CD4-positive, alpha-beta T cell treated with Interleukin-1 beta for 1 hour (primary cell): ENCODE measurements around the gene TLK2.

ENCODE experiments used
- DNase-seq, 2 donors: peaks; one replicate each; pipeline ENCODE4 v3.0.0-alpha.2; 2020 to 2022

TLK2 gene

DNA sequence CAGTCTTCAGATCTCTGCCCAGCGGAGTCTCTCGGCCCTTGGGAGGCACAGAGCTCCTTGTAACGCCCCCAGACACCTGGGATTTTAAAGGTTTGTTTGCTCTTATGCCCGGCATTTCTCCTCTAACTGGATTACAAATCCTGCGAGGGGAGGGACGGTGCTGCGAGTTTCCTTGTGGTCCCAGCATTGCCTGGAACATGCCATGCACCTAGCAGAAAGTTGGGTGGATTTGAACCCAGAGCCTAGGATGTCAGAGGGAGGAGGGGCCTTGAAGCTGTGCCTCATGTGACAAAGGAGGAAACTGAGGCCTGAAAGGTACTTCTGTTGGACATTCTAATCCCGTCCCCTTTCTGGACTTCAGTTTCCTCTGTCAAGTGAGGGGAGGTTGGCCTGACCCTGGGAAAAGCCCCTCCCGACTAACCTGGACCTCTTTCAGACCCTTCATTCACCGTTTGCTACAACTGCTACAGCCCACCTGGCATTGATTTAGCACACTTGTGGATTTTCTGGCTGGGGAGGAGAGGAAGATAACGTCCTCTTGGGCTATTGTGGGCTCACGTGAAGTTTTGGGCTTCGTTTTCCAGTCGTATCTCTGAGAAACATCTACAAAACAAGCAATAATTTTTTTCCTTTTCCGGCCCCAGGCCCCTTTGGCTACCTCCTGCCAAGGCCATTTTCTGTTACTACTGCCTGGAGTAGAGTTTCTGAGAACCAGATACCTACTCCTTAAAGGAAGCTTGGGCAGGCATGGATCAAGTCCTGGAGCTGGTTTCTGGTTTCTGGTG is 179.7 kb downstream of the TLK2 start:
- DNase-seq, result no peak

DNA sequence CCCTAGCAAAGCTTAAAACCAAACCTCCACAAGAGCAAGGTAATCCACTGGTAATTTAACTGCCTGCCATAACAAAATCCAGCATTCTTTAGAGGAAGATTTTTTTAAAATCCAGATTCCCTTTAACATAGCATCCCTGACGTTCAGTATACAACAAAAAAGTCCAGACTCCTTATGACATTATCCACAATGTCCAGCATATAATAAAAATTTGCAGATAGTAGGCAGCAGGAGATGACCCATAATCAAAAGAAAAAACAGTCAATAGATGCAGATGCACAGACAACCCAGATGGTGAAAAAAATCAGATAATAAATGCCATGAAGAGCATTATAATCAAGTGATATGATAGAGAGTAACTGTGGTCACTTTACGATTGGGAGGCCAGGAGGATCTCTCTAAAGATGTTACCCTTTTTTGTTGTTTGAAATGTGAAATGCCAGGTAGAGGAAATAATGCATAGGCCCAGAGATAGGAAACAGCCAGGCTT is 182.0 kb downstream of the TLK2 start:
- no peak for DNase-seq

DNA sequence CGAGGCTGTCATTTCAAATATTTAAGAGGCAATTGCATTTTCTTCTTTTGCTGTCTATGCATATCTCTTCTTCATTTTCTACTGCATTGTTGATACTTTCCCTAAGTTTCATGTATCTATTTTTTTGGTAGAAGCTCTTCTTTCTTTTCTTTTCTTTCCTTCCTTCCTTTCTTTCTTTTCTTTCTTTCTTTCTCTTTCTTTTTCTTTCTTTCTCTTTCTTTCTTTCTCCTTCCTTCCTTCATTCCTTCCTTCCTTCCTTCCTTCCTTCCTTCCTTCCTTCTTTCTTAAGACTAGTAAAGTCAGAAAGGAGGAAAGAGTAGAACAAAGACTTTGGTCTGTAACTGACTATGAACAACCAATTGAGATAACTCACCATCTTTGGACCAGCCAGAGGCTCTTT is 182.7 kb downstream of the TLK2 start:
- DNase-seq, result no peak

DNA sequence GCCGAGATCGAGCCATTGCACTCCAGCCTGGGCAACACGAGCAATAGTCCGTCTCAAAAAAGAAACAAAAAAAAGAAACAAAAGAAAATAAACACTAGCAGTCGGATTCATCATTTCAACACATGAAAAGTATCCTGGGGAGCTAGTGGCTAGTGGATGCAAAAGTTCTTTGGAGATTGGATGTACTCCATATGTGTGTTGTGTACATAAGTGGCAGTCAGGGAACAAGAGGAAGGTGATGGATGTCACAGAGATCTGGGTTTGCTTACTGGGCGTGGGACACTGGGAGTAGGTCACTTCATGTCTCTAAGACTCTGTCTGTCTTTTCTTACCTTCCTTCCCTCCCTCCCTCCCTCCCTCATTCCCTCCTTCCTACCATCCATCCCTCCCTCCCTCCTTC is 184.2 kb downstream of the TLK2 start:
- no peak for DNase-seq
